Caco-2 (cell line): ENCODE measurements around the gene PITPNB. TPM values are rescaled to one million over a fixed set of nuclear protein-coding genes. Genes with fewer than 3 reads are reported as not detected.

Experiments used
- BruUV-seq: library from RNA; stranded (reverse); fragments of 400-500 nt; replicated peaks from 2 replicates; lab custom pipeline; 2021; lab: Mats Ljungman, UMichigan
- CTCF ChIA-PET: fragments of 300-600 bp; sonication (Branson Sonifier 250); formaldehyde crosslinking; loops from one replicate; lab custom pipeline; 2022; ENCODE audit warnings: antibody characterized with exemption; lab: Charles Lee
- POLR2A ChIA-PET: fragments of 300-600 bp; sonication (Branson Sonifier 250); formaldehyde crosslinking; loops from one replicate; lab custom pipeline; 2022; ENCODE audit warnings: antibody characterized with exemption; lab: Charles Lee
- DNase-seq, 2 experiments: peaks; one replicate each; pipeline versions ENCODE4 v3.0.0 to v3.0.0-alpha.2; 2020 to 2022
- H3K27me3 ChIP-seq: replicated peaks from 2 replicates; pipeline ENCODE4 v1.6.0; 2011; ENCODE audit warnings: low read length; ENCODE audit not compliant: control insufficient read depth, insufficient read depth
- H3K36me3 ChIP-seq: 2 replicates; pipeline ENCODE4 v1.5.1; 2011; ENCODE audit warnings: low read length; ENCODE audit not compliant: control insufficient read depth, insufficient read depth
- H3K4me1 ChIP-seq: fragments of 250-450 bp; sonication (Bioruptor Pico); 2 replicates; pipeline ENCODE4 v1.5.1; 2020; ENCODE audit warnings: mild to moderate bottlenecking
- H3K4me3 ChIP-seq: 2 replicates; pipeline ENCODE4 v1.5.1; 2011; ENCODE audit warnings: low read depth, mild to moderate bottlenecking, control low read depth, low read length
- H3K9me3 ChIP-seq: fragments of 250-450 bp; sonication (Bioruptor Pico); 2 replicates; pipeline ENCODE4 v1.5.1; 2020; ENCODE audit warnings: mild to moderate bottlenecking, moderate library complexity
- H3K27ac Mint-ChIP-seq: one replicate; pipeline ENCODE4 v1.8.0; 2022; ENCODE audit warnings: mixed read lengths; ENCODE audit not compliant: unreplicated experiment
- H3K27me3 Mint-ChIP-seq: one replicate; pipeline ENCODE4 v1.8.0; 2022; ENCODE audit warnings: mixed read lengths; ENCODE audit not compliant: insufficient read depth, unreplicated experiment
- H3K36me3 Mint-ChIP-seq: one replicate; pipeline ENCODE4 v1.8.0; 2022; ENCODE audit warnings: mild to moderate bottlenecking, mixed read lengths; ENCODE audit not compliant: insufficient read depth, unreplicated experiment
- H3K4me1 Mint-ChIP-seq: one replicate; pipeline ENCODE4 v1.8.0; 2022; ENCODE audit warnings: low read depth, mixed read lengths; ENCODE audit not compliant: unreplicated experiment
- H3K4me3 Mint-ChIP-seq: one replicate; pipeline ENCODE4 v1.8.0; 2022; ENCODE audit warnings: mild to moderate bottlenecking, moderate library complexity, mixed read lengths; ENCODE audit not compliant: unreplicated experiment
- H3K9me3 Mint-ChIP-seq: one replicate; pipeline ENCODE4 v1.8.0; 2022; ENCODE audit warnings: mixed read lengths; ENCODE audit not compliant: unreplicated experiment
- CTCF ChIP-seq, 2 experiments: fragments of 200-600 bp in 1 of 2; IDR thresholded peaks; 1 replicate in 1 of 2; 2 replicates in 1 of 2; pipeline versions ENCODE4 v1.5.1 to v1.8.0; 2011 to 2022; ENCODE audit warnings: antibody characterized with exemption in 1 of 2, control low read depth in 1 of 2, inconsistent platforms in 1 of 2, low read depth in 1 of 2, low read length in 1 of 2, mild to moderate bottlenecking in 1 of 2, moderate library complexity in 1 of 2; ENCODE audit not compliant: insufficient read depth in 1 of 2, severe bottlenecking in 1 of 2, unreplicated experiment in 1 of 2
- intact Hi-C: fragments of 100-400 bp; cut with micrococcal nuclease; formaldehyde crosslinking; loops from one replicate; pipeline ENCODE4 v1.10.0; 2022; ENCODE audit not compliant: unreplicated experiment
- total RNA-seq: library from RNA; stranded (reverse); gene quantifications from 2 replicates; pipeline ENCODE4 v1.2.3, GENCODE V29; 2022

The PITPNB gene
- total RNA-seq, 1 experiment from 2014 or later = 81.7 TPM

- Mint-ChIP-seq H3K4me3 (no peak overlapping the region), H3K36me3 (peaks cover 6% of the 10 kb centered on the region), H3K4me1 (no peaks in the 10 kb centered on the region), H3K27ac (no peak overlapping the region), H3K27me3 (no peaks in the 10 kb centered on the region), H3K9me3 (no peaks in the 10 kb centered on the region)
- ChIA-PET POLR2A (no interaction called here), CTCF (no interaction called here)
- DNase-seq = no peak
- peaks cover 5% of the 10 kb centered on the region; the same call in 1 of the 2 replicates for H3K4me1 ChIP-seq
- TF ChIP-seq CTCF (IDR thresholded peaks at IDR 0.05; ENCODE audit: insufficient read depth in 1 of 2, low read depth in 1 of 2, low read length in 1 of 2, severe bottlenecking in 1 of 2, unreplicated experiment in 1 of 2) = no peak
- intact Hi-C loops = no loop called here
- H3K27me3 ChIP-seq = no peaks in the 10 kb centered on the region
- H3K9me3 ChIP-seq = no peaks in the 10 kb centered on the region
- no peak overlapping the region for H3K4me3 ChIP-seq
- BruUV-seq = no TSS peak
- H3K36me3 ChIP-seq = no peaks in the 10 kb centered on the region
Measured at GRCh38 chr22:27949421-27949820, 30.4 kb upstream of the PITPNB start.

GRCh38 chr22:27948569-27948968 is 29.5 kb upstream of the PITPNB start:
- no peaks in the 10 kb centered on the region for H3K27me3 Mint-ChIP-seq
- H3K36me3 Mint-ChIP-seq = peaks cover 6% of the 10 kb centered on the region
- Histone ChIP-seq H3K4me3 (no peak overlapping the region), H3K27me3 (no peaks in the 10 kb centered on the region), H3K9me3 (no peaks in the 10 kb centered on the region), H3K36me3 (no peaks in the 10 kb centered on the region), H3K4me1 (peaks cover 5% of the 10 kb centered on the region; the same call in 1 of the 2 replicates)
- H3K9me3 Mint-ChIP-seq = no peaks in the 10 kb centered on the region
- intact Hi-C loops = no loop called here
- CTCF ChIA-PET = no interaction called here
- DNase-seq = no peak
- POLR2A ChIA-PET = no interaction called here
- no peak overlapping the region for H3K4me3 Mint-ChIP-seq
- no TSS peak for BruUV-seq
- TF ChIP-seq CTCF (IDR thresholded peaks at IDR 0.05; ENCODE audit: insufficient read depth in 1 of 2, low read depth in 1 of 2, low read length in 1 of 2, severe bottlenecking in 1 of 2, unreplicated experiment in 1 of 2) = no peak
- no peaks in the 10 kb centered on the region for H3K4me1 Mint-ChIP-seq
- H3K27ac Mint-ChIP-seq = no peak overlapping the region

DNA sequence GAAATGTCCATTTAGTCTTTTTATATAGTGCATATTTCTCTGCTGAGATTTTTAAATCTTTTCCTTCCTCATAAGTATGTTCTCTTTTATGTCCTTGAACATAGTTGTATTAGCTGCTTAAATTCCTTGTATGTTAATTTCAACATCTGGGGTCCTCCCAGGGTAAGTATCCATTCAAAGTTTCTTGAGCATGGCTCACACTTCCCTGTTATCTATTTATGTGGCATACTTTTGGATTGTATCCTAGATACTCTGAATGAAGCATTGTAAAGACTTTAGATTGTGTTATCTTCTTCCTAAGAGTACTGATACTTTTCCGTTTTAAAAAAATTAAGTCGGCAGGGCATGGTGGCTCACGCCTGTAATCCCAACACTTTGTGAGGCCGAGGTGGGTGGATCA is 28.4 kb upstream of the PITPNB start:
- intact Hi-C loops = no loop called here
- DNase-seq = no peak
- H3K36me3 Mint-ChIP-seq = peaks cover 6% of the 10 kb centered on the region
- H3K27ac Mint-ChIP-seq = no peak overlapping the region
- no peaks in the 10 kb centered on the region for H3K27me3 Mint-ChIP-seq
- no peak for TF ChIP-seq CTCF (IDR thresholded peaks at IDR 0.05; ENCODE audit: insufficient read depth in 1 of 2, low read depth in 1 of 2, low read length in 1 of 2, severe bottlenecking in 1 of 2, unreplicated experiment in 1 of 2)
- no peaks in the 10 kb centered on the region for H3K36me3 ChIP-seq
- no peaks in the 10 kb centered on the region for H3K9me3 ChIP-seq
- H3K9me3 Mint-ChIP-seq = no peaks in the 10 kb centered on the region
- no peaks in the 10 kb centered on the region for H3K4me1 Mint-ChIP-seq
- BruUV-seq = no TSS peak
- peaks cover 5% of the 10 kb centered on the region; the same call in 1 of the 2 replicates for H3K4me1 ChIP-seq
- no peaks in the 10 kb centered on the region for H3K27me3 ChIP-seq
- POLR2A ChIA-PET = no interaction called here
- no peak overlapping the region for H3K4me3 Mint-ChIP-seq
- no peak overlapping the region for H3K4me3 ChIP-seq
- CTCF ChIA-PET = no interaction called here
